Panc1 (cell line): ENCODE data around the gene PJA1. TPM values are rescaled to one million over a fixed set of nuclear protein-coding genes. Genes with fewer than 3 reads are reported as not detected.

Source experiments
- ATAC-seq: fragments of 200-7000 bp; cut with Tn5 transposase; 2 replicates; pipeline ENCODE4 v1.9.1; 2020; ENCODE audit warnings: mild to moderate bottlenecking, moderate library complexity
- BruUV-seq: library from RNA; stranded (reverse); fragments of 400-500 nt; replicated peaks from 2 replicates; lab custom pipeline; 2021; lab: Mats Ljungman, UMichigan
- CTCF ChIA-PET: fragments of 300-600 bp; sonication (Branson Sonifier 250); formaldehyde crosslinking; loops from one replicate; lab custom pipeline; 2022; ENCODE audit warnings: antibody characterized with exemption; lab: Charles Lee
- POLR2A ChIA-PET: fragments of 300-600 bp; sonication (Branson Sonifier 250); formaldehyde crosslinking; loops from one replicate; lab custom pipeline; 2022; ENCODE audit warnings: antibody characterized with exemption; lab: Charles Lee
- DNase-seq: peaks from one replicate; pipeline ENCODE4 v3.0.0-alpha.2; 2010; ENCODE audit warnings: low read depth, low spot score
- H3K27ac ChIP-seq: 2 replicates; pipeline ENCODE4 v1.5.1; 2011; ENCODE audit warnings: mild to moderate bottlenecking, low read length, inconsistent platforms
- H3K27me3 ChIP-seq: fragments of 200-500 bp; sonication (Bioruptor generic); 2 replicates; pipeline ENCODE4 v1.6.0; 2014; ENCODE audit warnings: low read length, inconsistent platforms; ENCODE audit not compliant: control insufficient read depth, insufficient read depth
- H3K36me3 ChIP-seq: fragments of 200-500 bp; sonication (Bioruptor generic); 2 replicates; pipeline ENCODE4 v1.5.1; 2014; ENCODE audit warnings: inconsistent platforms, mild to moderate bottlenecking, low read length, moderate library complexity; ENCODE audit not compliant: control insufficient read depth, insufficient read depth
- H3K4me1 ChIP-seq: 2 replicates; pipeline ENCODE4 v1.5.1; 2011; ENCODE audit warnings: inconsistent platforms, mild to moderate bottlenecking, low read length, moderate library complexity; ENCODE audit not compliant: control insufficient read depth, insufficient read depth
- H3K4me3 ChIP-seq, 2 experiments: 2 replicates each; pipeline ENCODE4 v1.5.1; 2011 to 2012; ENCODE audit warnings: low read depth in 2 of 2, low read length in 2 of 2, mild to moderate bottlenecking in 2 of 2, inconsistent platforms in 1 of 2, moderate library complexity in 1 of 2
- H3K9me3 ChIP-seq: fragments of 200-500 bp; sonication (Bioruptor generic); 2 replicates; pipeline ENCODE4 v1.5.1; 2014; ENCODE audit warnings: low read depth, mild to moderate bottlenecking, inconsistent platforms, low read length, moderate library complexity; ENCODE audit not compliant: control insufficient read depth, insufficient read depth
- CTCF ChIP-seq: fragments of 450-650 bp; IDR thresholded peaks from 2 replicates; pipeline ENCODE4 v1.5.1; 2017; ENCODE audit warnings: mild to moderate bottlenecking
- POLR2AphosphoS5 ChIP-seq: IDR thresholded peaks from 2 replicates; pipeline ENCODE4 v1.6.1; 2012; ENCODE audit warnings: mild to moderate bottlenecking, low read depth, low read length, moderate library complexity
- REST ChIP-seq, 2 experiments: IDR thresholded peaks; 2 replicates each; pipeline ENCODE4 v1.6.1; 2011 to 2012; ENCODE audit warnings: low read depth in 2 of 2, control low read depth in 1 of 2, low read length in 1 of 2, mild to moderate bottlenecking in 1 of 2, moderate library complexity in 1 of 2; ENCODE audit not compliant: insufficient read depth in 1 of 2
- SIN3A ChIP-seq: IDR thresholded peaks from 2 replicates; pipeline ENCODE4 v1.6.1; 2012; ENCODE audit warnings: low read depth, mild to moderate bottlenecking, low read length, moderate library complexity, borderline replicate concordance; ENCODE audit not compliant: insufficient read depth
- TCF7L2 ChIP-seq: IDR thresholded peaks from 2 replicates; pipeline ENCODE4 v1.6.1; 2011; ENCODE audit warnings: mild to moderate bottlenecking, low read depth, low read length, inconsistent platforms
- in situ Hi-C: cut with HindIII; loops from 2 replicates; pipeline ENCODE4 v1.10.0; 2016; ENCODE audit warnings: low sequenced_read_pairs, low pct_unique_long_range_greater_than_20kb
- intact Hi-C: fragments of 100-400 bp; cut with micrococcal nuclease; formaldehyde crosslinking; loops from one replicate; pipeline ENCODE4 v1.10.0; 2022; ENCODE audit not compliant: unreplicated experiment
- total RNA-seq: library from RNA; stranded (reverse); gene quantifications from one replicate; pipeline ENCODE4 v1.2.1, GENCODE V29; 2021; ENCODE audit not compliant: unreplicated experiment

PJA1 gene
- total RNA-seq, 1 experiment from 2014 or later = 11.8 TPM

GRCh38 chrX:69173906-69174305 is 8.7 kb upstream of the PJA1 start:
- H3K36me3 ChIP-seq = no peaks in the 10 kb centered on the region
- no TSS peak for BruUV-seq
- no peaks in the 10 kb centered on the region for H3K4me1 ChIP-seq
- DNase-seq (no peak), ATAC-seq (no peak)
- TF ChIP-seq TCF7L2 = no peak
- TF ChIP-seq REST (IDR thresholded peaks at IDR 0.05; ENCODE audit: insufficient read depth in 1 of 2, low read depth in 2 of 2, low read length in 1 of 2) = no peak
- TF ChIP-seq POLR2AphosphoS5 = no peak
- no peak for TF ChIP-seq SIN3A
- no peak for TF ChIP-seq CTCF
- H3K27ac ChIP-seq = no peak overlapping the region
- intact Hi-C loops (no loop called here), in situ Hi-C loops (no loop called here)
- no peaks in the 10 kb centered on the region for H3K9me3 ChIP-seq
- CTCF ChIA-PET = no interaction called here
- H3K4me3 ChIP-seq = no peak overlapping the region
- POLR2A ChIA-PET = interaction anchor here (0.7 kb wide), 1 partner anchor 606 kb away, joined by 4 read pairs; no protein-coding TSS in a partner anchor
- no peaks in the 10 kb centered on the region for H3K27me3 ChIP-seq

GRCh38 chrX:69172937-69173336 is 7.7 kb upstream of the PJA1 start:
- H3K4me3 ChIP-seq = no peak overlapping the region
- BruUV-seq = no TSS peak
- in situ Hi-C loops = no loop called here
- CTCF ChIA-PET = no interaction called here
- H3K4me1 ChIP-seq = no peaks in the 10 kb centered on the region
- POLR2A ChIA-PET = no interaction called here
- TF ChIP-seq SIN3A (no peak), CTCF (no peak), REST (IDR thresholded peaks at IDR 0.05; ENCODE audit: insufficient read depth in 1 of 2, low read depth in 2 of 2, low read length in 1 of 2) (no peak), POLR2AphosphoS5 (no peak), TCF7L2 (no peak)
- no peaks in the 10 kb centered on the region for H3K9me3 ChIP-seq
- intact Hi-C loops = no loop called here
- no peaks in the 10 kb centered on the region for H3K27me3 ChIP-seq
- DNase-seq = no peak
- H3K27ac ChIP-seq = no peak overlapping the region
- H3K36me3 ChIP-seq = no peaks in the 10 kb centered on the region
- no peak for ATAC-seq
